ENCODE data around the gene SOHLH1.
"Not testable (repeated sequence)": the region's sequence is repeated elsewhere in the genome, so short reads cannot be mapped to it uniquely, and the experiment has no call there.

SOHLH1 gene

DNA sequence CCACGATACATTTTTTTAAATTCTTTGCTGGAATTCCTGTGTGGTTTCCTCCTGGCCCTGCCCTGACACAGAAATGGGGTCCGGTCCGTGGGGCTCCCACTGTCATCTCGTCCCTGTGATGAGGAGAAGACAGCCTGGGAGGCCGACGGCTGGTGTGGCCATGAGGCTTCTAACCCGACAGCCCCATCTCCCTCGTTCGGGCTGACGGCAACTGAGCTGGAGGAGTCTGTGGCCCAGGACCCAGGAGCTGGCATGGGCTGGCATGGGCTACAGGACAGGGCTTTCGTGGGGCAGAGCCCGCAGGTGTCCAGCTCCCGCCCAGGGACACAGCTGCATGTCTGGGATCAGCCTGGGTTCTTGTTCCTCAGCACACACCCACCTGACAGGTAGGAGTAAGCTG lies 22.4 kb downstream of the SOHLH1 start:
- no peak for DNase-seq

DNA sequence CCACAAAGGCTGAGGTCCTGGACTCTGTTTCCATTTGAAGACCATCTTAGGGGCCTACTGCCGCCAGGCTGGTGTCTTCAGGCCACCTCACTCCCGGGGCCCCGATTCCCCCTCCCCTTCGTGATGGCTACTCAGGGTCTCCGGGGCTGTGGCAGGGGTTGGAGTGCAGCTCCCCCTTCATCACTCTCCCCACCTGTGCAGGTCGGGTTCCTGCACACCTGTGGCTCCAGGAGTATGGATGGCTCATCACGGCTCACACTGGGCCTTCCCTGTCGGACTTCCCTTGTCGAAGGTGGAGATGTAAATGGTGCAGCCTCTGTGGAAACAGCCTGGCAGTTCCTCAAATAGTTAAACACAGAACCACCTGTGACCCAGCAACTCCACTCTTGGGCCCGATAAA lies 24.3 kb downstream of the SOHLH1 start:
- no peak for DNase-seq

- DNase-seq = no peak
Measured at GRCh38 chr9:135673941-135674340, 25.3 kb downstream of the SOHLH1 start.

- DNase-seq = not testable (repeated sequence)
Measured at GRCh38 chr9:135672786-135673185, 26.5 kb downstream of the SOHLH1 start.

- DNase-seq = no peak
Measured at GRCh38 chr9:135671591-135672041, 27.7 kb downstream of the SOHLH1 start.

GRCh38 chr9:135670721-135671590 lies 28.3 kb downstream of the SOHLH1 start:
- no peak for DNase-seq

GRCh38 chr9:135669616-135670285 lies 29.5 kb downstream of the SOHLH1 start:
- no peak for DNase-seq

DNA sequence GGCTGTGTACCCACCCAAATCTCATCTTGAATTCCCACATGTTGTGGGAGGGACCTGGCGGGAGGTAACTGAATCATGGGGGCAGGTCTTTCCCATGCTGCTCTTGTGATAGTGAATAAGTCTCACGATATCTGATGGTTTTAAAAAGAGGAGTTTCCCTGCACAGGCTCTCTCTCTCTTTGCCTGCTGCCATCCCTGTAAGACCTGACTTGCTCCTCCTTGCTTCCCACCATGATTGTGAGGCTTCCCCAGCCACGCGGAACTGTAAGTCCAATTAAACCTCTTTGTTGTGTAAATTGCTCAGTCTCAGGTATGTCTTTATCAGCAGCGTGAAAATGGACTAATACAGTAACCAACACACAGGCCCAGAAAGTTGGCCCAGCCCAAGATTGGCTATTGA lies 30.3 kb downstream of the SOHLH1 start:
- not testable (repeated sequence) for DNase-seq

GRCh38 chr9:135667463-135668001 lies 31.7 kb downstream of the SOHLH1 start:
- no peak for DNase-seq

- DNase-seq = no peak
Measured at GRCh38 chr9:135666534-135667462, 32.5 kb downstream of the SOHLH1 start.

- DNase-seq = no peak
Measured at GRCh38 chr9:135665795-135666189, 33.5 kb downstream of the SOHLH1 start.

DNA sequence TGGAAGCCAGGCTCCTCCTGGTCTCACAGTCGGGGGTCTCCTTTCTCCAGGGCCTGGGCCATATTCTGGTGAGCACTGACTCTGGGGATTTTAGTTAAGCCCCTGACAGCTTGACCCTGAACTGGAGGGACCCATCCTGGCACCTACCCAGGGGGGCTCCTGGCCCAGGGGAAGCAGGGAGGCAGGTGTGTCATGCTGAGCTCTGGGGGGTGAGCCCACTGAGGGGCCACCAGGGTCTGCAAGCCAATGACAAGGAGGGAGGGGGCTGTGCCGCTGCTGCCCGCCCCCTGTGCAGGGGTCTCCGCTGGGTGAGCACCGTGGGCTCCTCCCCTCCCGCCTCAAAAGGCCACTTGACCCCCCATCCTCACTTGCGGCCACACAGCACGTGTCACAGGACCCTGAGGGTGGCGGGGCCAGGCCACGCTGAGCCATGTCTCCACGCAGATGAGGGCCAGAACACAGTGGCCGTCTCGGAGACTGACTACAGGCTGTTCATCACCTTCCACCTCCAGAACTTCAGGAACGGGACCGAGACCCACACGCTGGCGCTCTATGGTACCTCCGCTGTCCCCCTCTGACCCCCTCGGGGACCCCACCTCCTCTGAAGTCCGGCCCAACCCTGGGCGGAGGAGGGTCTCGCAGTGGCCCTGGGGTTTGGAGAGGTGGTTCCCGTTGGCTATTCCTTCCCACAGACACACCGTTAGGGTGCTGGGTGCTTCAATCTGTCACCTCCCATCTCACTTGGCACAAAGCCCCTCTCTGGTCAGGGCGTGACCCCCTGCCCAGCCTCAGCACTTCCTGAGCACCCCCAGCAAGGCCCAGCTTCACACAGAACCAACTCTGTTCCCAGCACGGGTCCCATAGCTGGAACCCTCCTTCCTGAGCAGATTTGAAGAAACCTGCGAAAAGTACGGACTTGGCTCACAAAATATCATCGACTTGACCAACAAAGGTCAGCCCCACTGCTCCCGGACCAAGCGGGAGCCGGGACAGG lies 34.2 kb downstream of the SOHLH1 start:
- no peak for DNase-seq

DNA sequence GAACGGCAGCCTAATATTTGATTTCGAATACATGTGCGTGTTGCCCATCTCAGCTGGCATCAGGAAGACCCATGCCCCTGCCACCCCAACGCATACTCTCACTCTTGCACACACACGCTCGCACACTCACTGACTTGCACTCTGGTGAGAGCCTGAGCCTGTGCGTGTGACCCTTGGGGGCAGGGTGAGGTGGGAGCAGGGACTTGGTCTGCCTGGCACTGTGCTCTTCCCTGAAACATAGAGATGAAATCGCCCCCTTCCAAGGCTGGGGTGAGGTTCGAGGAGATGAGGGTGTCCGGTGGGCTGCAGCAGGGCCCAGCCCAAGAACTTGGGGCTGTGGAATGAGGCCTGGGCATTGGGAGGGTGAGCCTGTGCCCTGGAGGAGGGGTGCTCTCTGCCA lies 35.0 kb downstream of the SOHLH1 start:
- DNase-seq = no peak

- no peak for DNase-seq
Measured at GRCh38 chr9:135663857-135664256, 35.4 kb downstream of the SOHLH1 start.

- DNase-seq = no peak
Measured at GRCh38 chr9:135663451-135663770, 35.9 kb downstream of the SOHLH1 start.

- no peak for DNase-seq
Measured at GRCh38 chr9:135662758-135663450, 36.4 kb downstream of the SOHLH1 start, which contains the start of gene LCN9. TSS of gene LCN9 (plus strand) at chr9:135663309. CDS start at chr9:135663322, 13 bp downstream.

DNA sequence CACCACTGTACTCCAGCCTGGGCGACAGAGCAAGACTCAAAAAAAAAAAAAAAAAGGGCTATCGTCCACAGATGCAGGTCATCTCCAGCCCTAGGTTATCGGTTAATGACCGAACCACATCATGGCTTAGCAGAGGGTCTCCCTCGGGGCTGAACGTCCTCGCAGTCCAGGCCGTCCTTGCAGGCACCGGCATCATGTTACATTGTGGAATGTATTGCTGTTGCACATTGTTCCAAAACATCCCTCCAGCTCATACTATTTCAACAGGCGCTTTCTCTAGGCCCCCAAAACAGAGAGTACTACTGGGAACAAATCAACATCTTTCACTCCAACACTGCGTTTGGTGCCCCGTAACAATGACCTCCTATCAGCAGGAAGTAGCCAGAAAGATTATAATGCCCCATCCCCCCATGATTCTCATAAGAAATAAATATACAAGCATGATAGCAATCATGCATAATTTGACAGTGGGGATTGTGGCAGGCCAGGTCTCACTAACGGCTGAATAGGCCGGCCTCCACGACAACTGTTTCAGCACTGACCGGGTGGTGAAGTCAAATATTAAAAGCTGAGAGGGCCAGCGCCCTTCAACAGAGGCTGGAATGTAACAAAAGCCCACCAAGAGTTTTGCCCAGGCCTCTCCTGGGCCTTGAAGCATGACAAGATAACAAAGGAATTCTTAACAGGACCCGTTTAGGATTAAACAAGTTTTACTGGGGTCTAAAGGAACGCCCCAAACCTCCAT lies 37.3 kb downstream of the SOHLH1 start:
- DNase-seq = no peak

DNA sequence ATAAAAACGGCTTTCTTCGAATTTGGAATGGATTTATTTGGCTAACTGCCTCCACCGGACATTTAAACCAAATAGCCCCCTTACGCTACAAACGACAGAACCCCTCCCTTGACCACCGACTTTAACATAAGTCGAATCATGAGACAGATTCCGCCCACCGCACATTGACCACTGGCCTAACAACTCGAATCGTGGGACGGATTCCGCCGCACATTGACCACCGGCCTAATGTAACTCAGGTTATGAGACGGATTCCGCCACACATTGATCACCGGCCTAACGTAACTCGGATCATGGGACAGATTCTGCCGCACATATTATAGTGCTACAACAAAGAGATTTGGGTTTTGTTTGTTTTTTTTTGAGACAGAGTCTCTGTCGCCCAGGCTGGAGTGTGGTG lies 38.9 kb downstream of the SOHLH1 start:
- DNase-seq = no peak

DNA sequence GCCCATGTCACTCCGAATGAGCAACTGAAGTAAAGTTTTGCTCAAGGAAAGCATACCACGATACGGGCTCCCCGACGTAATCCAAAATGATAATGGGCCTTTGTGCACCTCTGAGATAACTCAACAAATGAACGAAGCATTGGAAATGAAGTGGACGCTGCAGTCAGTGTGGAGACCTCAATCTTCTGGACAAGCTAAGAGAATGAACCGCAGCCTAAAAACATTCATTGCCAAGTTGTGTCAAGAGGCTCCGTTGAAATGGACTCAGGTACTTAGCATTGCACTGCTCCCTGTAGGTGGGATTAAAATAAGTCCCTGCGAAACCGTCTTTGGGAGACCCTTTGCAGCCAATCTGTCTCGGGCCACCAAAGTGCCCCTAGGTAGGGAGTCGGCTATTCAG lies 40.0 kb downstream of the SOHLH1 start:
- DNase-seq = no peak

GRCh38 chr9:135657416-135657815 lies 41.9 kb downstream of the SOHLH1 start:
- no peak for DNase-seq
